Activated CD4-positive, alpha-beta memory T cell treated with anti-CD3 and anti-CD28 coated beads for 36 hours (primary cell): Measurements from ENCODE around the gene BNIP5. TPM values are rescaled to one million over a fixed set of nuclear protein-coding genes. Genes with fewer than 3 reads are reported as not detected.

Experiments
- CTCF ChIA-PET: fragments of 350-600 bp; sonication (Branson Sonifier 250); formaldehyde crosslinking; loops from one replicate; lab custom pipeline; 2021; ENCODE audit warnings: antibody characterized with exemption, inconsistent platforms; lab: Charles Lee
- POLR2A ChIA-PET: fragments of 350-600 bp; sonication (Branson Sonifier 250); formaldehyde crosslinking; loops from one replicate; lab custom pipeline; 2021; ENCODE audit warnings: antibody characterized with exemption; lab: Charles Lee
- DNase-seq: peaks from one replicate; pipeline ENCODE4 v3.0.0-alpha.2; 2020
- H3K27ac Mint-ChIP-seq: one replicate; pipeline ENCODE4 v1.8.0; 2021; ENCODE audit warnings: mixed read lengths
- H3K27me3 Mint-ChIP-seq: one replicate; pipeline ENCODE4 v1.8.0; 2021; ENCODE audit warnings: mixed read lengths
- H3K36me3 Mint-ChIP-seq: one replicate; pipeline ENCODE4 v1.8.0; 2021; ENCODE audit warnings: mixed read lengths
- H3K4me1 Mint-ChIP-seq: one replicate; pipeline ENCODE4 v1.8.0; 2021; ENCODE audit warnings: low read depth, mixed read lengths
- H3K4me3 Mint-ChIP-seq: one replicate; pipeline ENCODE4 v1.8.0; 2021; ENCODE audit warnings: mild to moderate bottlenecking, mixed read lengths
- H3K9me3 Mint-ChIP-seq: one replicate; pipeline ENCODE4 v1.8.0; 2021; ENCODE audit warnings: mixed read lengths
- intact Hi-C: fragments of 100-400 bp; cut with micrococcal nuclease; formaldehyde crosslinking; loops from one replicate; pipeline ENCODE4 v1.15.1; 2023
- total RNA-seq, 2 experiments: library from RNA; stranded (reverse); gene quantifications; one replicate each; pipeline ENCODE4 v1.2.3, GENCODE V29; 2021

The BNIP5 gene
- total RNA-seq, 2 experiments from 2014 or later: not detected

DNA sequence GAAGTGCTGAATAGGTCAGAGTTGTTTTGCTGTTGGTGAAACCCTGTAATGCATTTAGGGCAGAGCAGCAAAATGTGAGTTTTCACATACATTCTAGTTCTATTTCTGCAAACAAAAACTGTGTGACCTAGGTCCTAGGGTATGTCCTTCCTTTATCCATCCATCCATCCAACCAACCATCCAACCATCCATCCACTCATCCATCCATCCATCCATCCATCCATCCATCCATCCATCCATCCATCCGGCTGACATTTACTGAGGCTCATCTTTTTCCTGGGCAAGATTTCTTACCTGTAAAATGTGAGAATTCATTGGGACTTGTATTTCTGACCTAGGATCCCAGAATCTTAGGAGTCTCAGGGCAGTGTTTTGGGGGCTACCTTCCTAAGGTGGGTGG is 52.3 kb downstream of the BNIP5 start:
- peaks cover 33% of the 10 kb centered on the region for H3K27me3 Mint-ChIP-seq
- H3K4me3 Mint-ChIP-seq: no peak overlapping the region
- no peaks in the 10 kb centered on the region for H3K9me3 Mint-ChIP-seq
- intact Hi-C loops: no loop called here
- peaks cover 7% of the 10 kb centered on the region for H3K4me1 Mint-ChIP-seq
- H3K27ac Mint-ChIP-seq: no peak overlapping the region
- POLR2A ChIA-PET: no interaction called here
- H3K36me3 Mint-ChIP-seq: no peaks in the 10 kb centered on the region
- CTCF ChIA-PET: no interaction called here
- DNase-seq: no peak

DNA sequence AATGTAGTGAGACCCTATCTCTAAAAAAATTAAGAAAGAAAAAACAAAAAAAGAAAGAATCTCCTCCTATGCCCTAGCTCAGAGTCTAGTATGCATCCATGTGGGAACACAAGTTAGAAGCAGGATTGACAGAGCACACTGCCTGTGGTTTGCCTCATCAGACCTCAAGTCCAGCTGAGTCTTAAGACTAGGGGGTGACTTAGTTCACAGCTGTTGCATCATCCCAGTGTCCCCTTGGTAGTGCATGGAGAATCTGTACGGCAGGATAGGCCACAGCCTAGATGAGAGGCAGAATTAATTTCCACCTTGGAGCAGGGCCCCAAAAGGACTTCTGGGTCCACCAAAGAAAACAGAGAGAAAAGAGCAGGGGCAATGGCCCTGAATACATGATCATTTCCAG is 53.1 kb downstream of the BNIP5 start:
- Mint-ChIP-seq H3K4me1 (peaks cover 7% of the 10 kb centered on the region), H3K27me3 (peaks cover 33% of the 10 kb centered on the region), H3K36me3 (no peaks in the 10 kb centered on the region), H3K4me3 (no peak overlapping the region), H3K9me3 (no peaks in the 10 kb centered on the region), H3K27ac (no peak overlapping the region)
- CTCF ChIA-PET: interaction anchor here (1.7 kb wide), 1 partner anchor 19 kb away, joined by 8 read pairs; no protein-coding TSS in a partner anchor
- intact Hi-C loops: no loop called here
- DNase-seq: no peak
- POLR2A ChIA-PET: no interaction called here

DNA sequence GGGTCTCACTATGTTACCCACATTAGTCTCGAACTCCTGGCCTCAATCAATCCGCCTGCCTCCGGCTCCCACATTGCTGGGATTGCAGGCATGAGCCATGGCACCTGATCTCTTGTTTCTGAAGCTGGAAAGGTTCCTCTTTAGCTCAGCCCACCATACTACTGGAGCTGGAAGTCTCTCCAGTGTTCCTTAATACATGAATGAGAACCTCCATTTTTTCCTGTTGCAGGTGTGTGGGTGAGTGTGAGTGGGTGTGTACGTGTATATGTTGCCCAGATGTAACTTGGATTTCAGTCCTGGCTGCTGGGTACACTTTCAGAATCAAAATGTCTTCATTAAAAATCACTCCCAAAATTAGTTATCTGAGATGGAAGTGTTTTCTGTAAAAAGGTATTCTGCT is 55.7 kb downstream of the BNIP5 start:
- H3K27me3 Mint-ChIP-seq: peaks cover 33% of the 10 kb centered on the region
- POLR2A ChIA-PET: no interaction called here
- no peaks in the 10 kb centered on the region for H3K36me3 Mint-ChIP-seq
- no peak for DNase-seq
- intact Hi-C loops: no loop called here
- CTCF ChIA-PET: interaction anchor here (1.7 kb wide), 1 partner anchor 21 kb away, joined by 5 read pairs; no protein-coding TSS in a partner anchor
- no peaks in the 10 kb centered on the region for H3K4me1 Mint-ChIP-seq
- no peak overlapping the region for H3K27ac Mint-ChIP-seq
- no peaks in the 10 kb centered on the region for H3K9me3 Mint-ChIP-seq
- no peak overlapping the region for H3K4me3 Mint-ChIP-seq

DNA sequence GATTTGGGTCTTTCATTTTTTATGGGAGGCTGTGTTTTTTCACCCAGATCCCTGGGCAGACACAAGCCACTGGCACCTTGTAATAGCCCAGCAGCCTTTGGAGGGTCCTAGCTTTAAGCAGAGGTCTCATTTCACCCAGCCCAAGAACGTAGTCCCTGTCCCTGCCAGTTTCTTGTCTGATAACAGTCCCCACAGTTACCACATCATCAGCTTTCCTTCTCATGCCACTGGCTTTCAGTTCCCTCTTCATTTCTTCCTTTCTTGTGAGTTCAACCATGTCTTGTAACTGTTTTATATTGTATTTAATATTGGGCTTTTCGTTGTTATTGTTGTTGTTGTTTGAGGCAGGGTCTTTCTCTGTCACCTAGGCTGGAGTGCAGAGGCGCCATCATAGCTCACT is 56.2 kb downstream of the BNIP5 start:
- POLR2A ChIA-PET: no interaction called here
- Mint-ChIP-seq H3K9me3 (no peaks in the 10 kb centered on the region), H3K27me3 (peaks cover 28% of the 10 kb centered on the region), H3K36me3 (no peaks in the 10 kb centered on the region), H3K4me3 (no peak overlapping the region), H3K27ac (no peak overlapping the region), H3K4me1 (no peaks in the 10 kb centered on the region)
- DNase-seq: no peak
- intact Hi-C loops: no loop called here
- CTCF ChIA-PET: interaction anchor here (1.0 to 1.7 kb wide), 2 partner anchors 22 to 60 kb away, joined by 3 to 5 read pairs; no protein-coding TSS in a partner anchor

DNA sequence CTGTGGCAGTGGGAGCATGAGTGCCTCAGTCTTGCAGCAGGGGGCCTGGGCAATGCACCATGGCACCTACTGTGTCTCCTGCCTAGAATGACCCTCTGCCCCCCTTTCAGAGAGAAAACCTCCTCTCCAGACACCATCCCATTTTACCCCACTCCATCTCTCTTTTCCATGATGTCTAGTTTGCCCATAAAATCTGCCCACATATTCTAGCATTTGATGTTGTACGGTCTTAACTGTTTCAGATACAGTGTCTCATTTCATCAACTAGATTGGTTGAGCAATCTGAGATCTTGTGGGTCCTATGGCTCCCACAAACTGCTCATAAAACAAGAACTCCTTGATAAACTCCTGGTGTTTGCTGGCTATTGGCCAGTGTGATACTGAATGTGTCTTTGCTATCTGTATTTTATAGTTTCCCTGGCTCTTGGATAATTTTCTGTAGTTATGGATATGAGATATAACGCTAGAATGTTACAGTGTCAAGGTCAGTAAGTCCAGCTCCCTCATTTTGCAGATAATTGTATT is 58.7 kb downstream of the BNIP5 start:
- no peak for DNase-seq
- POLR2A ChIA-PET: no interaction called here
- no peaks in the 10 kb centered on the region for H3K36me3 Mint-ChIP-seq
- peaks cover 17% of the 10 kb centered on the region for H3K27me3 Mint-ChIP-seq
- H3K27ac Mint-ChIP-seq: no peak overlapping the region
- CTCF ChIA-PET: no interaction called here
- no peak overlapping the region for H3K4me3 Mint-ChIP-seq
- no peaks in the 10 kb centered on the region for H3K9me3 Mint-ChIP-seq
- H3K4me1 Mint-ChIP-seq: no peaks in the 10 kb centered on the region
- intact Hi-C loops: no loop called here

DNA sequence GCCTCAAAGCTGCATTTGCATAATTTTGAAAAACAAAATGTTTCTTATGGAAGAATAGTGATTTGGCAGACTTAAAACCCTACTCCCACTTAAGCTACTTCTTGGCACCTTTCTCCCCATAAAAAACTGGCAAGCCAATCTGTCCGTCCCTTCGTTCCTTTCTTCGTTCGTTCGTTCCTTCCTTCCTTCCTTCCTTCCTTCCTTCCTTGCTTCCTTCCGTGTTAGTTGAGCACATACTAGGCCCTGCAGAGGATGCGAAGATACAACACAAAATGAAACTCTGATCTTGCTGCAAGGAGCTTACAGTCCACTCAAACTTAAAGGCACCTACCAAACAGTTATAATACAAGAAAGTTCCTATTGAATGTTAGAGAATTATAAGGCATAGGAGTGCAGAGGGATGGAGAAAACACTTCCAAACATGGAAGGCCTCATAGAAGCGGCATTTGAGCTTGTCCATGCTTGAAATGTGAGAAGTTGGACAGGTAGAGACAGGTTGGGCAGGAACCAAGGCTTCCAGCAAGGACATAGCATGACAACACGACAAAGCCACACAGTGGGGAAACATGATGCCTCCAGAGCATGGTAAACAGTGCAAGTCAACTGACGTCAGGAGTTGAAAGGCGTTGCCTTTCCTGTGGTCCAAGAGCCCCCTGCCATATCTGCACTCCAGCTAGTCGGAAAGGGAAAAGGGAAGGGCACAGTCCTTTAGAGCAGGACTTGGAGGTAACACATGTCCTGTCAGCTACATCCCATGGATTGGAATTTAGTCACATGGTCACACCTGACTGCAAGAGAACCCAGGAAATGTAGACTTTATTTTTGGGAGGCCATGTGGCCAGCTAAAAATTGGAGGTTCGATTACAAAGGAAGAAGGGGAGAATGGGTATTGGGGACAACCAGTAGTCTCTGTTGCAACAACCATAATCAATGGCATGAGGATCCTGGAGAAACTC is 59.8 kb downstream of the BNIP5 start:
- no peak overlapping the region for H3K4me3 Mint-ChIP-seq
- H3K4me1 Mint-ChIP-seq: no peaks in the 10 kb centered on the region
- ChIA-PET CTCF (interaction anchor here (1.2 kb wide), 1 partner anchor 64 kb away, joined by 3 read pairs; no protein-coding TSS in a partner anchor), POLR2A (no interaction called here)
- peaks cover 16% of the 10 kb centered on the region for H3K27me3 Mint-ChIP-seq
- no peak for DNase-seq
- no peaks in the 10 kb centered on the region for H3K36me3 Mint-ChIP-seq
- no peak overlapping the region for H3K27ac Mint-ChIP-seq
- intact Hi-C loops: no loop called here
- H3K9me3 Mint-ChIP-seq: no peaks in the 10 kb centered on the region

DNA sequence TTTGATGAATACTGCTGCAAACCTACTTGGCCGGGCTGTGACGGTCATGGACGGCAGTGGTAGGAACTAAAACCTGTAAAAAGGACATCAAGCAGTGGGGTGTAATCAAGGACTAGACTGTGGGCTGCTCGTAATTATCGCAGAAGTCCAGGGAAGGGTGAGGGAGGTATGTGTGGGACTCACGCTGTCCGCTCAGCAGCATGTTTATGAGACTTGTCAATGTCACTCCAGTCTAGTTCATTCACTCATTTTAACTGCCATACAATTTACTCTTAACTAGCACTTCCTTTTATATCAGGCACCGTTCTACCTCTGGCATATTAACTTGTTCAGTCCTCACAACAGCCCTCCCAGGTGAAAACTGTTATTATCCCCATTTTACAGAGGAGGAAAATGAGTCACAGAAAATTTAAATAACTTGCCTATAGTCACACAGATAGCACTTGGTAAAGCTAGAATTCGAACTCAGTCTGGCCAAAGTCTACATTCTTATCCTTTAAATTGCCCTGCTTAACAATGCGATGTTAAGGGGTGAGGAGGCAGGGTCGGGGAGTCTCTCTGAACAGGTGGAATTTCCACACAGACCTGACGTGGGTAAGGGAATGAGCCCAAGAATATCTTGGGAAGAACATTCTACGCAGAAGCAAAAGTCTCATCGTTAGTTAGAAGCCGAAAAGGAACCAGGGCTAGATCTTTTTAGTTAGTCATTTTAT is 62.7 kb downstream of the BNIP5 start:
- Mint-ChIP-seq H3K27ac (no peak overlapping the region), H3K4me3 (no peak overlapping the region), H3K9me3 (no peaks in the 10 kb centered on the region), H3K36me3 (no peaks in the 10 kb centered on the region), H3K4me1 (no peaks in the 10 kb centered on the region), H3K27me3 (peaks cover 12% of the 10 kb centered on the region)
- ChIA-PET CTCF (no interaction called here), POLR2A (no interaction called here)
- no peak for DNase-seq
- intact Hi-C loops: no loop called here

DNA sequence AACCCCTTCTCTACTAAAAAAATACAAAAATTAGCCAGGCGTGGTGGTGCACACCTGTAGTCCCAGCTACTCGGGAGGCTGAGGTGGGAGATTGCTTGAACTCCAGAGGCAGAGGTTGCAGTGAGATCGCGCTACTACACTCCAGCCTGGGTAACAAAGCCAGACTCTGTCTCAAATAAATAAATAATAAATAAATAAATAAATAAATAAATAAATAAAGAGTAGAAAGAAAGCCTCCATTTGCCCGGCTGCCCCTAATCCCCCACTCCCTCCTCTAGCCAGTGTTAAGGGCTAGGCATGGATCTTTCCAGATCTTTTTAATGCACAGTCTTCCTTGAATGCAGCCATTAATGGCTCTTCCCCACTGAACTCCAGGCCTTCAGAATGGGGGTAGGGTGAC is 63.6 kb downstream of the BNIP5 start:
- H3K27ac Mint-ChIP-seq: no peak overlapping the region
- POLR2A ChIA-PET: no interaction called here
- no peak for DNase-seq
- peaks cover 12% of the 10 kb centered on the region for H3K27me3 Mint-ChIP-seq
- H3K9me3 Mint-ChIP-seq: no peaks in the 10 kb centered on the region
- no peak overlapping the region for H3K4me3 Mint-ChIP-seq
- H3K36me3 Mint-ChIP-seq: no peaks in the 10 kb centered on the region
- intact Hi-C loops: no loop called here
- H3K4me1 Mint-ChIP-seq: no peaks in the 10 kb centered on the region
- CTCF ChIA-PET: no interaction called here

DNA sequence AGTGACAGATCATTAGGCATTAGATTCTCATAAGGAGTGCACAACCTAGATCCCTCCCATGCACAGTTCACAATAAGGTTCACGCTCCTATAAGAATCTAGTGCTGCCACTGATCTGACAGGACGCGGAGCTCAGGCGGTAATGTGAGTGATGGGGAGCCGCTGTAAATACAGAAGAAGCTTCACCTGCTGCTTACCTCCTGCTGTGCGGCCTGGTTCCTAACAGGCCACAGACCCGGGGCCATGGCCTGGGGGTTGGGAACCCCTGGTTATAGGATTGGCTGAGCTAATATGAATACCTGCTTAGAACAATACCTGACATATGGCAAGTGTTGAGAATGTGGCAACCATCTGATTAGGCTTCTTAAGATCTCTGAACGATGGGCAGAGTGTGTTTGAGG is 64.5 kb downstream of the BNIP5 start:
- intact Hi-C loops: no loop called here
- no peak for DNase-seq
- ChIA-PET POLR2A (no interaction called here), CTCF (interaction anchor here (0.7 to 1.5 kb wide), 2 partner anchors 30 to 68 kb away, joined by 3 to 5 read pairs; no protein-coding TSS in a partner anchor)
- H3K4me3 Mint-ChIP-seq: no peak overlapping the region
- H3K36me3 Mint-ChIP-seq: no peaks in the 10 kb centered on the region
- H3K27me3 Mint-ChIP-seq: peaks cover 12% of the 10 kb centered on the region
- H3K9me3 Mint-ChIP-seq: no peaks in the 10 kb centered on the region
- no peak overlapping the region for H3K27ac Mint-ChIP-seq
- H3K4me1 Mint-ChIP-seq: no peaks in the 10 kb centered on the region

DNA sequence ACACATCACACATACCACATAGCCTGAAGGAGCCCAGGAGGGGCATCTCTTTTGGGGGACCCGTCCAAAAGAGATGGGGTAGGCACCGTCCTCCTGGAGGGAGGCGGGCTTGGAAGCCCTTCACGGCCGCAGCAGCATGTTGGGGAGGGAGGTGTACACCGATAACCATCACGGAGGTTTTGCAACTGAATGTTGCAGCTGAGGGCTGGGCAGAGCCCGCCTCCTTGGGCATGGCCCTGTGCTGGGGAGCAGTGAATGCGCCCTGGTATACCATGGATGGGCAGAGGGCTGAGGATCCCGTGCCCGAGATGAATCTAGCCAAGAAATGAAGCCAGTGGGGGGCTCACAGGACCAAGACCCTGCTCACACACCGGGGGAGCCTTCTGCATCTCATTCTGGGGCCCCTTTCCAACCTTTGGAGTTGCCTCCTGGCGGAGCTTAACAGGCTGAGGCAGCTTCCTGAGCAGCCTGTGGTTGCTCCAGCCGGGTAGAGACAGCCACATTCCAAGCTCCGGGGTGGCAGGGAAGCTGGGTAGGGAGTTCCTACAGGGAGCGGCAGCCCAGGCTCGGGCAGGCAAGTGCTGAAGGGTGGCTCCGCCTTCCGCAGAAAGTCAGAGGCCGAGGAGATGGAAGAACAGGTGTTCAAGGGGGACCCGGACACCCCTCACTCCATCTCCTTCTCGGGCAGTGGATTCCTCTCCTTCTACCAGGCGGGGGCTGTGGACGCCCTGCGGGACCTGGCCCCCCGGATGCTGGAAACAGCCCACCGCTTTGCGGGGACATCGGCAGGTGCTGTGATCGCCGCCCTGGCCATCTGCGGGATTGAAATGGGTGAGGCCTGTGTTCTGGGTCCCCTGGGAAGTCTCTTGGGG is 66.6 kb downstream of the BNIP5 start, which contains the start of gene PNPLA1:
TSS of gene PNPLA1 (plus strand) at position 227 of the 872 bp plus-strand sequence. CDS start at position 627, 400 bp downstream.
- intact Hi-C loops: no loop called here
- Mint-ChIP-seq H3K27me3 (peaks cover 8% of the 10 kb centered on the region), H3K27ac (no peak within 1 kb of the TSS), H3K4me3 (no peak within 1 kb of the TSS), H3K4me1 (no peaks in the 10 kb centered on the region), H3K36me3 (no peaks in the 10 kb centered on the region), H3K9me3 (peaks cover 6% of the 10 kb centered on the region)
- ChIA-PET CTCF (no interaction called here), POLR2A (no interaction called here)
- no peak for DNase-seq

DNA sequence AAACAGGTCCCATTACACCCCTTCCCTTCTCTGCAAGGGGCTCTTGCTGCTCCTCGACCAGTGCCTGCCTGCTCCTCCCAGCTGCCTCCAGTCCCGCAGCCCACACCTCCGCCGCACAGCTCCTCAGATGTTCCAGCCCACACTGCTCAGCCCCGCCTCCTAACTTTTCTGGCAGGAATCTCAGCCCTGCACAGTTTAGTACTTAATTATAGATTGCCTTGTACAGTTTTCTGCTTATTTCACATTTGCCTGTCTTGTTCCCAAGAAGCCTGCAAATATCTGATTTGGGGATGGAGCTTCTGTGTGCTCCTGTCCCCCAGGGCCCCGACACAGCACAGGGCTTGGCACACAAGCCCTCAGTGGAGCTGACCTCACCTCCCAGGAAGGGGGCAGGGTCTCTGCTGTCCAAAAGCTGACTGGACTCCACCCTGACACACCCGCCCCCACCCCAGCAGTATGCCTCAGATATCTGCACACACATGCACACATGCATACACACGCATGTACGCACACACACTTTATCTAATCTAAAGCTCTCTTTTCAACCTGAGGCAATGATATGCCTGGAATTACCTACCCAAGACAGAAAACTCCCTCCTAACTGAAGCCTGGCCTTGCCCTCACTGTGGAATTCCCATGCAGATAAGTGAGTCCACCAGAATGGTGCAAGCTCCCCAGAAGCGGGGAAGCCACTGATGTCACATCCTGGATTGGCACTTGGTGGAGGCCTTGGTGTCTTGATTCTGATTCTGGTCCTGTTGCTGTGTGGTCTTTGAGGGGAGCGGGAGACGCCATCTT is 68.0 kb downstream of the BNIP5 start:
- intact Hi-C loops: no loop called here
- Mint-ChIP-seq H3K27ac (no peak overlapping the region), H3K4me1 (no peaks in the 10 kb centered on the region), H3K27me3 (peaks cover 6% of the 10 kb centered on the region), H3K36me3 (no peaks in the 10 kb centered on the region), H3K4me3 (no peak overlapping the region), H3K9me3 (peaks cover 6% of the 10 kb centered on the region)
- POLR2A ChIA-PET: no interaction called here
- no peak for DNase-seq
- CTCF ChIA-PET: interaction anchor here (0.7 kb wide), 1 partner anchor 13 kb away, joined by 3 read pairs; no protein-coding TSS in a partner anchor
